Hepatocyte (in vitro differentiated cells): ENCODE data around the gene ANKRD40. TPM values are rescaled to one million over a fixed set of nuclear protein-coding genes. Genes with fewer than 3 reads are reported as not detected.

Experiments
- DNase-seq: peaks from one replicate; pipeline ENCODE4 v3.0.0-alpha.2; 2016; ENCODE audit warnings: low spot score
- H2AFZ ChIP-seq: fragments of 200-600 bp; sonication (generic); 2 replicates; pipeline ENCODE4 v1.6.0; 2016; ENCODE audit warnings: antibody characterized with exemption, mild to moderate bottlenecking
- H3K27ac ChIP-seq: fragments of 200-600 bp; sonication (generic); 2 replicates; pipeline ENCODE4 v1.5.1; 2016; ENCODE audit warnings: mild to moderate bottlenecking
- H3K27me3 ChIP-seq: fragments of 200-600 bp; sonication (generic); 2 replicates; pipeline ENCODE4 v1.6.1; 2016
- H3K36me3 ChIP-seq: fragments of 200-600 bp; sonication (generic); replicated peaks from 2 replicates; pipeline ENCODE4 v1.5.1; 2016; ENCODE audit warnings: low read depth; ENCODE audit not compliant: insufficient read depth
- H3K4me1 ChIP-seq: fragments of 200-600 bp; sonication (generic); 2 replicates; pipeline ENCODE4 v1.5.1; 2016; ENCODE audit warnings: mild to moderate bottlenecking, moderate library complexity; ENCODE audit not compliant: insufficient read depth
- H3K4me2 ChIP-seq: fragments of 200-600 bp; sonication (generic); 2 replicates; pipeline ENCODE4 v1.6.0; 2016
- H3K4me3 ChIP-seq: fragments of 200-600 bp; sonication (generic); 2 replicates; pipeline ENCODE4 v1.5.1; 2016; ENCODE audit warnings: mild to moderate bottlenecking
- H3K79me2 ChIP-seq: fragments of 200-600 bp; sonication (generic); 2 replicates; pipeline ENCODE4 v1.6.0; 2017; ENCODE audit warnings: mild to moderate bottlenecking
- H3K9me2 ChIP-seq: fragments of 200-600 bp; sonication (generic); replicated peaks from 2 replicates; pipeline ENCODE4 v1.6.0; 2017; ENCODE audit warnings: mild to moderate bottlenecking; ENCODE audit not compliant: insufficient read depth
- H3K9me3 ChIP-seq: fragments of 200-600 bp; sonication (generic); 2 replicates; pipeline ENCODE4 v1.5.1; 2016; ENCODE audit warnings: low read depth, mild to moderate bottlenecking
- H4K20me1 ChIP-seq: fragments of 200-600 bp; sonication (generic); 2 replicates; pipeline ENCODE4 v1.6.0; 2016; ENCODE audit warnings: mild to moderate bottlenecking; ENCODE audit not compliant: insufficient read depth, poor library complexity, severe bottlenecking
- EZH2 ChIP-seq: fragments of 200-600 bp; sonication (generic); IDR thresholded peaks from 2 replicates; pipeline ENCODE4 v1.6.1; 2016; ENCODE audit warnings: antibody characterized with exemption, mild to moderate bottlenecking, borderline replicate concordance
- EZH2phosphoT487 ChIP-seq: fragments of 200-600 bp; sonication (generic); IDR thresholded peaks from one replicate; pipeline ENCODE4 v1.6.1; 2018; ENCODE audit warnings: antibody characterized with exemption, mild to moderate bottlenecking, low read depth, moderate library complexity; ENCODE audit not compliant: unreplicated experiment, severe bottlenecking
- WGBS: methylation state at CpG from one replicate; pipeline ENCODE4 v1.1.6; 2016; ENCODE audit warnings: low lambda C conversion rate; ENCODE audit errors: missing lambda C conversion rate; 5-methylcytosine and 5-hydroxymethylcytosine counted together
- polyA plus RNA-seq: library from polyadenylated mRNA; unstranded; fragments of >200 nt; fragmentation: Nextera tagmentation; extraction: Ambion mirVana; gene quantifications from 2 replicates; pipeline ENCODE4 v1.2.1, GENCODE V29; 2016
- total RNA-seq: library from RNA; depleted of rRNA; stranded (reverse); fragments of >200 nt; gene quantifications from 2 replicates; pipeline ENCODE4 v1.2.3, GENCODE V29; 2014
- TF ChIP-seq, protein P1 (sequence below): fragments of 200-600 bp; sonication (generic); IDR thresholded peaks from 2 replicates; pipeline ENCODE4 v1.5.1; 2016; ENCODE audit warnings: antibody characterized with exemption, mild to moderate bottlenecking; ENCODE audit not compliant: poor library complexity

The ANKRD40 gene
- total and polyA plus RNA-seq, 2 experiments from 2014 or later = 10.3 to 28.1 TPM

DNA sequence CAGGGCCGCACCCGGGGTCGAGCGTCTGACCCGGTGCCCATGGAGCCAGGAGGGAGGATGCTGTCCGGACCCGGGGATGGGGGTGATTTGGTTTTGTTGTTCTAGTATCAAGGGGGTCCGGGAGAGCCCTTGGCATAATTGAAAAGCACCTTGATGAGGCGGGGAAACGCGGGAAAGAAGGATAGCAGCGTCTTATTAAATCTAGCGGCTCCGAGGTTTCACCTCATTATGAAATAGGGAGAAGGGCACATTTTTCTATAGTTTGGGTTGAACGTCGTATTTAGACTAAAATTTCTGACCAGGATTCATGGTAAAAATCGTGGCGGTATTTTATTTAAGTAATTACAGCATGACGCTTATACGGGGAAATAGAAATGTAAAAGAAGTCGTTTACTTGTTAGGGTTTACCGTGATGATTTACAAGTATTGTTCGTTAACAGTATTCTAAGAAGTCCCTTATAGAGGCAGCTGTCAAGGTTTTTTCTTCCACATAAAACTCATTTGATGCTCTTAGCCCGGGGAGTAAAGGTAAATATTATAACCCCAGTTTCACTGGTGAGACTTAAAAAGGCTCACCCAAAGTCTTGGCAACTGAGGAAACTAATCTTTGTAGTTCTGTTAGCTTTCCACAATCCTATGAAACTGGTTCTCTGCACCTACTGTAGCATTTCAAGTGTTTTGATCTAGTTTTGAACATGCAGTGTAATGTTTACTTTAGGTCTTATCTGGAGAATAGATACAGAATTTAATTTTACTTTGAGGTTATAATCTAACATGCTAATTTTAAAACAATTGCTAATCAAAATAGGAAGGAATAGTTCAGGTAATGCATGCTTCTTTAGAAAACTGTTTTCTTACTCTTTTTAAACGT, 12.4 kb upstream of the ANKRD40 start:
- 2% methylated on average over 25 of the region's 25 CpGs for WGBS
- Histone ChIP-seq H3K4me2 (peak overlapping the region; percentile 90), H3K79me2 (peaks cover 58% of the 10 kb centered on the region), H3K4me1 (peaks cover 31% of the 10 kb centered on the region), H3K4me3 (peak overlapping the region; percentile 78), H3K9me2 (no peaks in the 10 kb centered on the region), H4K20me1 (peaks cover 54% of the 10 kb centered on the region), H3K36me3 (no peaks in the 10 kb centered on the region), H3K9me3 (no peaks in the 10 kb centered on the region), H2AFZ (peak overlapping the region; percentile 66), H3K27ac (peak overlapping the region; percentile 99), H3K27me3 (no peaks in the 10 kb centered on the region)
- no peak for DNase-seq
- TF ChIP-seq EZH2phosphoT487 = no peak
- TF ChIP-seq, protein P1, sequence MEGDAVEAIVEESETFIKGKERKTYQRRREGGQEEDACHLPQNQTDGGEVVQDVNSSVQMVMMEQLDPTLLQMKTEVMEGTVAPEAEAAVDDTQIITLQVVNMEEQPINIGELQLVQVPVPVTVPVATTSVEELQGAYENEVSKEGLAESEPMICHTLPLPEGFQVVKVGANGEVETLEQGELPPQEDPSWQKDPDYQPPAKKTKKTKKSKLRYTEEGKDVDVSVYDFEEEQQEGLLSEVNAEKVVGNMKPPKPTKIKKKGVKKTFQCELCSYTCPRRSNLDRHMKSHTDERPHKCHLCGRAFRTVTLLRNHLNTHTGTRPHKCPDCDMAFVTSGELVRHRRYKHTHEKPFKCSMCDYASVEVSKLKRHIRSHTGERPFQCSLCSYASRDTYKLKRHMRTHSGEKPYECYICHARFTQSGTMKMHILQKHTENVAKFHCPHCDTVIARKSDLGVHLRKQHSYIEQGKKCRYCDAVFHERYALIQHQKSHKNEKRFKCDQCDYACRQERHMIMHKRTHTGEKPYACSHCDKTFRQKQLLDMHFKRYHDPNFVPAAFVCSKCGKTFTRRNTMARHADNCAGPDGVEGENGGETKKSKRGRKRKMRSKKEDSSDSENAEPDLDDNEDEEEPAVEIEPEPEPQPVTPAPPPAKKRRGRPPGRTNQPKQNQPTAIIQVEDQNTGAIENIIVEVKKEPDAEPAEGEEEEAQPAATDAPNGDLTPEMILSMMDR = no peak
- no peak for TF ChIP-seq EZH2

DNA sequence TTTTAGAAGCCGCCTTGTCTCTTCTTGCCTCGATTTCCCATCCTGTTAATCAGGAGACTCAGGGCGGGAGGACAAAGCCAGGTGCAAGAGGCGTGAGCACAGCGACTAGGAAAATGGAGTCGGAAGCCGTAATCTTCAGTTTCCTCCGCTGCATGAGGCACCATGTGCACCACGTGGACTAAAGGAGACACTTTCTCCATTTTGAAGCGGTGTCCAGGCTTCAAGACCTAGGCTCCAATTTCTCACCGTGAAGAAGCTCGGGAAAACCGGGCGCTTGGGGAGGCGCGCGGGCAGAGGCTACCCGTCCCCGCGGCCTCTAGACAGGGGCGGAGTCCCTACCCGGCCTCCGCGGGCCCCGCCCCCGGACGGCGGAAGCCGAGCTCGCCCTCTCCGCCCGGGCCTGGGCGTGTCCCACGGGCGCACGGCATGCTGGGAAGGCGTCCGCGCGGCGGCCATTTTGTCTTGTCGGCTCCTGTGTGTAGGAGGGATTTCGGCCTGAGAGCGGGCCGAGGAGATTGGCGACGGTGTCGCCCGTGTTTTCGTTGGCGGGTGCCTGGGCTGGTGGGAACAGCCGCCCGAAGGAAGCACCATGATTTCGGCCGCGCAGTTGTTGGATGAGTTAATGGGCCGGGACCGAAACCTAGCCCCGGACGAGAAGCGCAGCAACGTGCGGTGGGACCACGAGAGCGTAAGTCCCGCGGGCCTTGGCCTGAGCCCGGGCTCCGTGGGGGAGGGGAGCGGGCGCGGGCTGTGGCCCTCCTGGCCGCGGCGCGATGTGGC, 11.6 kb upstream of the ANKRD40 start, which contains the start of gene LUC7L3:
TSS of gene LUC7L3 (plus strand) at position 460 of the 780 bp plus-strand sequence. CDS start at position 590, 130 bp downstream.
- H2AFZ ChIP-seq = peak within 1 kb of the TSS; percentile 81

DNA sequence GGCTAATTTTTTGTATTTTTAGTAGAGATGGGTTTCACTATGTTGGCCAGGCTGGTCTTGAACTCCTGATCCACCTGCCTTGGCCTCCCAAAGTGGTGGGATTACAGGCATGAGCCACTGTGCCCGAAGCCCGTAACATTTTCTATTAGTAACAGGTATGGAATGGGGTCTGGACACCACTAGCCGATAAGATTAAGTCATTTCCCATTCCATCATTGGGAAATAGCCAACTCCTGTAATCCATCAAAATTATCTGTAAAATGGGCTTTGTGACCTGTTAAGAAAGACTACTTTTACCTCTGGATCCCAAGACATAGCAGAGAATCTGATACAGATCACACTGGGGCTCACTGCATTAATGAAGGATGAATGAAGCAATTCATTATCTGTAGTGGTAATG, 7.8 kb upstream of the ANKRD40 start:
- Histone ChIP-seq H3K9me3 (no peaks in the 10 kb centered on the region), H3K4me3 (no peak overlapping the region), H3K9me2 (no peaks in the 10 kb centered on the region), H3K79me2 (peaks cover 11% of the 10 kb centered on the region), H3K4me1 (no peaks in the 10 kb centered on the region), H2AFZ (no peak overlapping the region), H3K27me3 (no peaks in the 10 kb centered on the region), H3K36me3 (no peaks in the 10 kb centered on the region), H3K4me2 (no peak overlapping the region), H4K20me1 (peaks cover 7% of the 10 kb centered on the region), H3K27ac (no peak overlapping the region)
- TF ChIP-seq EZH2 (no peak), EZH2phosphoT487 (no peak)
- TF ChIP-seq, protein P1 = no peak
- WGBS = 77% methylated on average over 3 of the region's 3 CpGs
- DNase-seq = no peak

More for the DNA sequence above, 11.6 kb upstream of the ANKRD40 start, which contains the start of gene LUC7L3:
- 3% methylated on average over 76 of the region's 76 CpGs for WGBS
- peak within 1 kb of the TSS; percentile 78 for H3K4me3 ChIP-seq
- no peak for TF ChIP-seq EZH2phosphoT487
- no peak for TF ChIP-seq EZH2
- TF ChIP-seq, protein P1 = no peak
- H3K4me2 ChIP-seq = peak within 1 kb of the TSS; percentile 90
- no peaks in the 10 kb centered on the region for H3K27me3 ChIP-seq
- H3K9me3 ChIP-seq = no peaks in the 10 kb centered on the region
- no peaks in the 10 kb centered on the region for H3K9me2 ChIP-seq
- H3K4me1 ChIP-seq = peaks cover 31% of the 10 kb centered on the region
- peaks cover 46% of the 10 kb centered on the region for H4K20me1 ChIP-seq
- peaks cover 50% of the 10 kb centered on the region for H3K79me2 ChIP-seq
- H3K27ac ChIP-seq = peak within 1 kb of the TSS; percentile 99
- H3K36me3 ChIP-seq = no peaks in the 10 kb centered on the region
- peak; percentile 98 for DNase-seq
